ENCODE results near the gene CA9. TPM values are rescaled to one million over a fixed set of nuclear protein-coding genes. Genes with fewer than 3 reads are reported as not detected.
A peak's percentile ranks its signal among the peaks of the same experiment; 100 is the strongest.

Gene CA9
- total RNA-seq, 1 donor from 2014 or later = 0.09 TPM

GRCh38 chr9:35686222-35687203, 12.8 kb downstream of the CA9 start:
- no peak for TF ChIP-seq EZH2phosphoT487 (IDR thresholded peaks at IDR 0.05)
- no peak for TF ChIP-seq CTCF (IDR thresholded peaks at IDR 0.05)
- TF ChIP-seq EZH2 (IDR thresholded peaks at IDR 0.05) = no peak
- Mint-ChIP-seq H3K9me3 (peaks cover 2% of the 10 kb centered on the region), H3K27me3 (ENCODE audit: insufficient read depth, low read depth) (peaks cover 8% of the 10 kb centered on the region), H3K4me1 (peaks cover 34% of the 10 kb centered on the region), H3K27ac (peak overlapping the region; percentile 91), H3K4me3 (no peak overlapping the region), H3K36me3 (peaks cover 24% of the 10 kb centered on the region)
- Histone ChIP-seq H3K27me3 (no peaks in the 10 kb centered on the region), H3F3A (ENCODE audit: low read depth) (peaks cover 4% of the 10 kb centered on the region), H4K20me1 (ENCODE audit: low read depth) (no peaks in the 10 kb centered on the region), H3K4me1 (peaks cover 10% of the 10 kb centered on the region), H3K36me3 (no peaks in the 10 kb centered on the region), H3K4me2 (no peak overlapping the region), H3K4me3 (no peak overlapping the region), H3K9me3 (ENCODE audit: low read depth) (no peaks in the 10 kb centered on the region), H3K79me2 (ENCODE audit: low read depth) (peaks cover 19% of the 10 kb centered on the region), H3K9ac (no peak overlapping the region), H2AFZ (replicated peaks) (no peak overlapping the region), H3K27ac (no peak overlapping the region)
- no peak for DNase-seq (ENCODE audit: low spot score)

- H3K4me2 ChIP-seq = no peak overlapping the region
- H4K20me1 ChIP-seq (ENCODE audit: low read depth) = no peaks in the 10 kb centered on the region
- H3K27me3 ChIP-seq = no peaks in the 10 kb centered on the region
- no peak overlapping the region for H3K27ac ChIP-seq
- no peaks in the 10 kb centered on the region for H3K36me3 ChIP-seq
- H3K4me3 Mint-ChIP-seq = peak overlapping the region; percentile 12
- peaks cover 19% of the 10 kb centered on the region for H3K36me3 Mint-ChIP-seq
- peaks cover 9% of the 10 kb centered on the region for H3K27me3 Mint-ChIP-seq (ENCODE audit: insufficient read depth, low read depth)
- no peaks in the 10 kb centered on the region for H3K9me3 ChIP-seq (ENCODE audit: low read depth)
- H3K4me1 ChIP-seq = peaks cover 10% of the 10 kb centered on the region
- no peak for TF ChIP-seq EZH2 (IDR thresholded peaks at IDR 0.05)
- no peak for TF ChIP-seq CTCF (IDR thresholded peaks at IDR 0.05)
- TF ChIP-seq EZH2phosphoT487 (IDR thresholded peaks at IDR 0.05) = no peak
- peaks cover 2% of the 10 kb centered on the region for H3K9me3 Mint-ChIP-seq
- peaks cover 36% of the 10 kb centered on the region for H3K4me1 Mint-ChIP-seq
- peaks cover 19% of the 10 kb centered on the region for H3K79me2 ChIP-seq (ENCODE audit: low read depth)
- peaks cover 12% of the 10 kb centered on the region for H3F3A ChIP-seq (ENCODE audit: low read depth)
- no peak for DNase-seq (ENCODE audit: low spot score)
- no peak overlapping the region for H3K9ac ChIP-seq
- no peak overlapping the region for H3K27ac Mint-ChIP-seq
- H2AFZ ChIP-seq (replicated peaks) = no peak overlapping the region
- H3K4me3 ChIP-seq = no peak overlapping the region
Observed at GRCh38 chr9:35687306-35687705, 13.6 kb downstream of the CA9 start.

GRCh38 chr9:35687972-35688557, 14.3 kb downstream of the CA9 start:
- peaks cover 2% of the 10 kb centered on the region for H3K9me3 Mint-ChIP-seq
- DNase-seq (ENCODE audit: low spot score) = no peak
- peaks cover 19% of the 10 kb centered on the region for H3K79me2 ChIP-seq (ENCODE audit: low read depth)
- H3K9me3 ChIP-seq (ENCODE audit: low read depth) = no peaks in the 10 kb centered on the region
- H4K20me1 ChIP-seq (ENCODE audit: low read depth) = no peaks in the 10 kb centered on the region
- H3F3A ChIP-seq (ENCODE audit: low read depth) = peaks cover 16% of the 10 kb centered on the region
- no peaks in the 10 kb centered on the region for H3K27me3 ChIP-seq
- no peak overlapping the region for H3K4me3 ChIP-seq
- TF ChIP-seq EZH2phosphoT487 (IDR thresholded peaks at IDR 0.05) (no peak), EZH2 (IDR thresholded peaks at IDR 0.05) (no peak), CTCF (IDR thresholded peaks at IDR 0.05) (no peak)
- no peak overlapping the region for H3K27ac Mint-ChIP-seq
- no peaks in the 10 kb centered on the region for H3K36me3 ChIP-seq
- no peak overlapping the region for H3K27ac ChIP-seq
- H3K4me3 Mint-ChIP-seq = peak overlapping the region; percentile 82
- peaks cover 9% of the 10 kb centered on the region for H3K27me3 Mint-ChIP-seq (ENCODE audit: insufficient read depth, low read depth)
- peaks cover 10% of the 10 kb centered on the region for H3K4me1 ChIP-seq
- peaks cover 15% of the 10 kb centered on the region for H3K36me3 Mint-ChIP-seq
- H2AFZ ChIP-seq (replicated peaks) = no peak overlapping the region
- peak overlapping the region; percentile 89 for H3K4me2 ChIP-seq
- H3K9ac ChIP-seq = no peak overlapping the region
- H3K4me1 Mint-ChIP-seq = peaks cover 36% of the 10 kb centered on the region

Data from neural progenitor cell (in vitro differentiated cells).